ENCODE results near the gene SMIM5. TPM values are rescaled to one million over a fixed set of nuclear protein-coding genes. Genes with fewer than 3 reads are reported as not detected.

Gene SMIM5
- total and polyA plus RNA-seq, 9 of the 15 experiments (the other 6 are each of a cell fraction or from before 2014, with no cell fraction given): 0.08 TPM; not detected in 8

DNA sequence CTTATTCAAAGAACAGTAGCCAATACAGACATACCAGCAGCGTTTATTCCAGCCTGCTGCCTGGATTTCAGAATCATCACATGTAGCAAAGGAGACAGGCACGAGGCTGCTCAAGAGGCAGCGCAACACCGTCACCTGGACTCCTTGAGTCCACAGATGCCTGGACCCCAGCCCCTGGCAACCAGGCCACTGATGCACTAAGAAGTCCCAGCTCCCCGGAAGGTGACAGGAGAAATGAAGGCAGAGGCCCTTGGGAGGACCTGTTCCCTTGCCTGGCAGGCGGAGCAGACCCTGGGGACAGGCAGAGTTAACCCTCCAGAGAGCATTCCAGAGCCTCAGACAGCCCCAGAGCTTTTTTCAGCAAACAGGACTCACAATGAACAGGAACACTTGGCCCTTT is 16.5 kb downstream of the SMIM5 start (continued):
- TF ChIP-seq SAFB2 (IDR thresholded peaks at IDR 0.05; ENCODE audit: borderline replicate concordance, low read depth, low read length, severe bottlenecking): no peak
- TF ChIP-seq ZNF282 (CRISPR knock-in tag; IDR thresholded peaks at IDR 0.05): no peak
- TF ChIP-seq ZNF184 (CRISPR knock-in tag; IDR thresholded peaks at IDR 0.05): no peak
- no peak for TF ChIP-seq RBM25 (IDR thresholded peaks at IDR 0.05; ENCODE audit: low read depth, low read length, severe bottlenecking)
- TF ChIP-seq SIN3A (IDR thresholded peaks at IDR 0.05; ENCODE audit: borderline replicate concordance in 2 of 2, control insufficient read depth in 1 of 2, low read depth in 2 of 2, low read length in 2 of 2): no peak
- TF ChIP-seq YBX1 (IDR thresholded peaks at IDR 0.05): no peak

DNA sequence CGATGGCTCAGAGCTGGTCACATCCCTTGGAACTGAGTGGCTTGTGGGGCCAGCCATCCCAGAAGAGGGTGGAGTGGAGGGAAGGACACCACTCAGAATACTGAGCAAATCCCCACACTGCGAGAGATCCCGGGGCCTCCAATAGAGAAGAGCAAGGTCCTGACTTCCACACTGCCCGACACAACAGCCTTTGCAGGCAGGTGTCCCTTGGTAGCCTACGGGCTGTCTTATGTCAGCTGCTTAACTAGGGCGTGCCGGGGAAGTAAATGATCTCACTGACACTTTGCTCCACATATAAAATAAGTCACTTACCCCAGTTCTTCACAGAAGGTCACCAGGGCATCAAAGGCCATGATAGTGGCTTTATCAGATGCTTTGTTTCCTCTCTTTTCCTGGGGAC is 17.6 kb downstream of the SMIM5 start:
- Histone ChIP-seq H3K4me3 (no peak overlapping the region), H4K20me1 (replicated peaks; ENCODE audit: control insufficient read depth, insufficient read depth, low read length) (peaks cover 6% of the 10 kb centered on the region), H3K9ac (ENCODE audit: insufficient read depth in 1 of 2, low read depth in 2 of 2, low read length in 2 of 2) (no peak overlapping the region), H3K4me2 (ENCODE audit: insufficient read depth, low read length) (no peak overlapping the region), H3K27me3 (ENCODE audit: control insufficient read depth in 2 of 2, insufficient read depth in 2 of 2, low read length in 2 of 2) (no peaks in the 10 kb centered on the region), H3K9me1 (ENCODE audit: control insufficient read depth, insufficient read depth, low read length) (peaks cover 3% of the 10 kb centered on the region), H3K9me3 (replicated peaks; ENCODE audit: control insufficient read depth, insufficient read depth, low read depth, low read length) (no peaks in the 10 kb centered on the region), H3K27ac (ENCODE audit: extremely low read depth, low read depth, low read length) (no peak overlapping the region), H3K36me3 (ENCODE audit: control insufficient read depth, insufficient read depth, low read length) (peaks cover 43% of the 10 kb centered on the region), H3K79me2 (ENCODE audit: control insufficient read depth, insufficient read depth, low read length) (no peaks in the 10 kb centered on the region), H3K4me1 (replicated peaks in 1 of 2; ENCODE audit: control insufficient read depth in 2 of 2, insufficient read depth in 2 of 2, low read length in 2 of 2) (peaks cover 0 to 4% of the 10 kb centered on the region in 2 experiments; a peak in 1 of 5 replicates), H2AFZ (ENCODE audit: low read depth, low read length) (no peak overlapping the region)
- ChIA-PET POLR2A (interaction anchor here (1.0 to 2.4 kb wide), 2 partner anchors 8 to 169 kb away, joined by 3 to 11 read pairs; no protein-coding TSS in a partner anchor), CTCF (ENCODE audit: low intra/inter-chr PET ratio) (no interaction called here)
- in situ Hi-C loops (cut with MboI) (no loop called here), intact Hi-C loops (cut with micrococcal nuclease) (no loop called here)
- FAIRE-seq: no peak
- no peak for DNase-seq (ENCODE audit: extremely low read depth in 1 of 4, low spot score in 3 of 4)
- WGBS (ENCODE audit: insufficient coverage, low coverage, missing lambda C conversion rate): 91% methylated on average over 5 of the region's 7 CpGs
- BruUV-seq (replicated peaks): no TSS peak
- no peak for ATAC-seq
- TF ChIP-seq ZNF133 (CRISPR knock-in tag; IDR thresholded peaks at IDR 0.05) (no peak), ZNF3 (CRISPR knock-in tag; IDR thresholded peaks at IDR 0.05) (no peak), NR2F6 (CRISPR knock-in tag; IDR thresholded peaks at IDR 0.05) (no peak), GABPB1 (CRISPR knock-in tag; IDR thresholded peaks at IDR 0.05) (no peak), ASH1L (IDR thresholded peaks at IDR 0.05; ENCODE audit: borderline replicate concordance, low read depth, partially characterized antibody) (no peak), GTF2B (IDR thresholded peaks at IDR 0.05; ENCODE audit: extremely low read depth, insufficient read length) (no peak), SIN3A (IDR thresholded peaks at IDR 0.05; ENCODE audit: borderline replicate concordance in 2 of 2, control insufficient read depth in 1 of 2, low read depth in 2 of 2, low read length in 2 of 2) (no peak), BRD9 (IDR thresholded peaks at IDR 0.05; ENCODE audit: low read depth, partially characterized antibody) (no peak), USF2 (CRISPR knock-in tag; IDR thresholded peaks at IDR 0.05) (no peak), RBM22 (IDR thresholded peaks at IDR 0.05; ENCODE audit: low read depth, low read length, poor library complexity, severe bottlenecking) (no peak), ZNF24 (IDR thresholded peaks at IDR 0.05) (no peak), LARP7 (IDR thresholded peaks at IDR 0.05) (no peak), TAL1 (IDR thresholded peaks at IDR 0.05) (no peak)
- TF ChIP-seq, protein P1, sequence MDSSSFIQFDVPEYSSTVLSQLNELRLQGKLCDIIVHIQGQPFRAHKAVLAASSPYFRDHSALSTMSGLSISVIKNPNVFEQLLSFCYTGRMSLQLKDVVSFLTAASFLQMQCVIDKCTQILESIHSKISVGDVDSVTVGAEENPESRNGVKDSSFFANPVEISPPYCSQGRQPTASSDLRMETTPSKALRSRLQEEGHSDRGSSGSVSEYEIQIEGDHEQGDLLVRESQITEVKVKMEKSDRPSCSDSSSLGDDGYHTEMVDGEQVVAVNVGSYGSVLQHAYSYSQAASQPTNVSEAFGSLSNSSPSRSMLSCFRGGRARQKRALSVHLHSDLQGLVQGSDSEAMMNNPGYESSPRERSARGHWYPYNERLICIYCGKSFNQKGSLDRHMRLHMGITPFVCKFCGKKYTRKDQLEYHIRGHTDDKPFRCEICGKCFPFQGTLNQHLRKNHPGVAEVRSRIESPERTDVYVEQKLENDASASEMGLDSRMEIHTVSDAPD (CRISPR knock-in tag; IDR thresholded peaks at IDR 0.05): no peak
- TF ChIP-seq, protein P2, sequence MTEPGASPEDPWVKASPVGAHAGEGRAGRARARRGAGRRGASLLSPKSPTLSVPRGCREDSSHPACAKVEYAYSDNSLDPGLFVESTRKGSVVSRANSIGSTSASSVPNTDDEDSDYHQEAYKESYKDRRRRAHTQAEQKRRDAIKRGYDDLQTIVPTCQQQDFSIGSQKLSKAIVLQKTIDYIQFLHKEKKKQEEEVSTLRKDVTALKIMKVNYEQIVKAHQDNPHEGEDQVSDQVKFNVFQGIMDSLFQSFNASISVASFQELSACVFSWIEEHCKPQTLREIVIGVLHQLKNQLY (CRISPR knock-in tag; conservative IDR thresholded peaks at IDR 0.05): no peak
